Stimulated activated CD4-positive, alpha-beta T cell treated with anti-CD3 and anti-CD28 coated beads, TNF-alpha, amount 100 ng/mL, for 24 hours (primary cell): ENCODE data around the gene PRAMEF17.
A peak's percentile ranks its signal among the peaks of the same experiment; 100 is the strongest.
"Not testable (repeated sequence)": the region's sequence is repeated elsewhere in the genome, so short reads cannot be mapped to it uniquely, and the experiment has no call there.

Experiments used
- DNase-seq, 3 experiments: peaks; one replicate each; pipeline ENCODE4 v3.0.0-alpha.2; 2020; ENCODE audit warnings: low read depth in 3 of 3

The PRAMEF17 gene, protein sequence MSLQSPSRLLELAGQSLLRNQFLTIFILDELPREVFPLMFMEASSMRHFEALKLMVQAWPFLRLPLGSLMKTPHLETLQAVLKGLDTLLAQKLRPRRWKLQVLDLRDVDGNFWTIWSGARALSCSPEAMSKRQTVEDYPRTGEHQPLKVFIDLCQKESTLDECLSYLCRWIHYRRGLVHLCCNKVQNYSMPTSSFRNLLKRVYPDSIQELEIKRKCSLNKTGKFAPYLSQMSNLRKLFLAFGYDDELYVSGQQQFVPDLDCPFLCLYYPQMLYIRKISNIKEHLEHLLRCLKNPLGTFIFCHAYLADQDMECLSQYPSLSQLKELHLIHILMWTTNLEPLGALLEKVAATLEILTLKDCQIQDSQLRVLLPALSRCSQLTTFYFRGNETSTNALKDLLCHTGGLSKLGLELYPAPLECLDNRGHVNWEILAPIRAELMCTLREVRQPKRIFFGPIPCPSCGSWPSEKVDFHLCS

DNA sequence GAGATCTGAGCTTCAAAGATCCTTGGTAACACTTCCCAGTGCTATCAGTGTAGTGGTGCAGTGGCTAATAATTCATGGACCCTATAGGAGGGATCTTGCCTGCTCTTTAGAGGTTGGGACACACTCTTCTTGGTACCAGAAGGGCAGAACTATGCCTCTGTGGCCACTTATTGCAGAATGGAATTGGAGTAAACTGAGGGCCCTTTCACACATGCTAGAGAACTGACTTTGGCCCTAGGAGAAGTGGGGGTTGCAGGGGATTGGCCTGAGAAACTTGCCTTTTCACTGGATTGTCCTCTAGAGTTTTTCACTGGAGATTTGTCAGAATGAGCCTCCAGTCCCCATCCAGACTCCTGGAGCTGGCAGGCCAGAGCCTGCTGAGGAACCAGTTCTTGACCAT lies at the start of gene PRAMEF17:
TSS of gene PRAMEF17 (plus strand) at position 301 of the 400 bp plus-strand sequence. CDS start at position 327, 26 bp downstream.
- DNase-seq, result not testable (repeated sequence)

DNA sequence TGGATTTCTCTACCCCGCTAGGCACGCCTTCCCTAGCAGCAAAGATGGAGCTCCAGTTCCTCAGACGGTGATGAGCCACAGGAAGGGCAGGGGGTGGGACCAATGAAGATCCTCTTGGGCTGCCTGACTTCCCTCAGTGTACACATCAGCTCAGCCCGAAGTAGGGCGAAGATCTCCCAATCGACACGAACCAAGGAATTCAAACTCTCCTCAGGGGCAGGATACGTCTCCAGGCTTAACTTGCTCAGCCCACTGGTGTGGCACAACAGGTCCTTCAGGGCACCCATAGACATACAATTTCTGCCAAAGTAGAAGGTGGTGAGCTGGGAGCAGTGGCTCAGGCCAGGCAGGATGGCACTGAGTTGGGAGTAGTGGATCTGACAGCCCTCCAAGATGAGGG lies 46.9 kb upstream of the PRAMEF17 start:
- DNase-seq, result not testable (repeated sequence)

DNA sequence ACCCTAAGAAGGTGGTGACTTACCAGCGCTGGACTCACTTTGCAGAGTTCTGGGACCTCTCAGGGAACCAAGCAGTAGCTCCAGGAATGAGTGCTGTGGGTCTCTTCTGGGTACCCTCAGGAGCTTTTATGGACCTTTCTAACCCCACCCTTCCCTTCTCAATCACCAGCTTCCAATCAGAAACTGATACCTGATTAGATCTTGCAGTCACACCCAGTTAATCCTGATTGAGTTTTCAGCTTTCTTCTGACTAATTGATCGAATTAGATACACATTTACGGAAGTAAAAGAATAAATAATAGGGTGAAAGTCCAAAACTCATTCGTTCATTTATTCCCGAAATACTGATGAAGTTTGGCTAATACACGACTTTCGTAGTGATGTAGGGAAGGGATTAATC lies 42.4 kb upstream of the PRAMEF17 start, which contains the start of gene PRAMEF14:
TSS of gene PRAMEF14 (minus strand) at position 101 of the 400 bp plus-strand sequence. CDS start 1,820 bp downstream, outside the sequence.
- DNase-seq, result not testable (repeated sequence)

DNA sequence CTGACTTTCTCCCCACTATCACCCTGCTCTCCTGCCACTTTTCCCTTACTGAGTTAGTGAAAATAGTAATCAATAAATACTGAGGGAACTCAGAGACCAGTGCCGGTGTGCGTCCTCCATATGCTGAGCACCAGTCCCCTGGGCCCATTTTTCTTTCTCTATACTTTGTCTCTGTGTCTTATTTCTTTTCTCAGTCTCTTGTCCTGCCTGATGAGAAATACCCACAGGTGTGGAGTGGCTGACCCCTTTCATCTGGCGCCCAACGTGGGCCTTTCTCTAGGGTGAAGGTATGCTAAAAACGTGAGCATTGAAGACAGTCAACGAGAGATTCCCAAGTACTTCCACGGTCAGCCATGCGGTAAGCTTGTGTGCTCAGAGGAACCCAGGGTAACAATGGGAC lies 36.0 kb upstream of the PRAMEF17 start:
- DNase-seq, result not testable (repeated sequence)

DNA sequence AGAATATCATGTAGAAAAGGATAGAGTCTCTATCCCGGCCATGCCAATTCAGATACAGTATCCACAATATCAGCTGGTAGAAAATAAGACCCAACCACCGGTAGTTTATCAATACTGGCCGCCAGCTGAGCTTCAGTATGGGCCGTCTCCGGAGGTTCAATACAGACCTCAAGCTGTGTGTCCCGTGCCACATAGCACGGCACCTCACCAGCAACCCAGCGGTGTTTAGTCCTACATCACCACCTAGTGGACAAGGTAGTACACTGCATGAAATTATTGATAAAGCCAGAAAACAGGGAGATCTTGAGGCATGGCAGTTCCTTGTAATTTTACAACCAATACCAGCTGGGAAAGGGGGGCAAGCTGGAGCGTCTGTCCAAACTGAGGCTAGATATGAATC lies 35.0 kb upstream of the PRAMEF17 start:
- DNase-seq, result not testable (repeated sequence)

DNA sequence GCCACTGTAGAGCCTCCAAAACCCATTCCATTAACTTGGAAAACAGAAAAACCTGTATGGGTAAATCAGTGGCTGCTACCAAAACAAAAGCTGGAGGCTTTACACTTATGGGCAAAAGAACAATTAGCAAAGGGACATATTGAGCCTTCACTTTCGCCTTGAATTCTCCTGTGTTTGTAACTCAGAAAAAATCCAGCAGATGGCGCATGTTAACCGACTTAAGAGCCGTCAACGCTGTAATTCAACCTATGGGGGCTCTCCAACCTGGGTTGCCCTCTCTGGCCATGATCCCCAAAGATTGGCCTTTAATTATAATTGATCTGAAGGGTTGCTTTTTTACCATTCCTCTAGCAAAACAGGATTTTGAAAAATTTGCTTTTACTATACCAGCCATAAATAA lies 32.7 kb upstream of the PRAMEF17 start:
- peak in 2 of 3 experiments; percentile 1 to 6 for DNase-seq

DNA sequence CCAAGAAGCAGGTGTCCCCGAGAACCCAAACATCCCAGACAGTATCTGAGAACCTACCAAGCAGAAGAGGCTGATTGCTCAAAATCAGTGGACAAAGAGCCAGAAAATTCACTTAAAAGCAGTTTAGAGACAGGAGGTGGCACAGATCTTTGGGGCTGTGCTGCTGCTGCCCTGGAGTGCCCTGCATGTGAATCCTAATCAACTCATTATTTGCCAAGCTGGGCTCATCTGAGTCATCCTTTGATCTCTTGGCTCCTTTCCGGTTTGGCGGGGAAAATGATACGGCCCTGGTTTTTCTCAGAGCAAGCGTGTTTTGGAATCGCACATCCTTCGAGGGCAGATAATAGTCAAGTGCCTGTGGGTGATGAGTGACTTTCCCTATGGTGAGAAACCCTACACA lies 27.1 kb upstream of the PRAMEF17 start:
- not testable (repeated sequence) for DNase-seq

DNA sequence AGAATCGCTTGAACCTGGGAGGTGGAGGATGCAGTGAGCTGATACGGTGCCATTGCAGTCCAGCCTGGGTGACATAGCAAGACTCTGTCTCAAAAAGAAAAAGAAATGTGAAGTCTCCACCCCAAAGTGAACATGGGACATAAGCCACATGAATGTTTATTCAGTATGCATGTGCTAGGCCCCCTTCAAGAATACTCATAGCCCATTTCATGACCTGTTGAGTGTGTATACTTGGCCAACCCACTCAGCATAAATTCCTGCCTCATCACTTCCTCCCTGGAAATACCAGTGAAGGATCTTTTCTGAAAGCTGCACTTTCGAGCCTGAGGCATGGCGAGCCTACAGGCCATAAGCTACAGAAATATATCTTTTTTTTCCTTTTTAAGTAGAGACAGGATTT lies 24.5 kb upstream of the PRAMEF17 start:
- not testable (repeated sequence) for DNase-seq

DNA sequence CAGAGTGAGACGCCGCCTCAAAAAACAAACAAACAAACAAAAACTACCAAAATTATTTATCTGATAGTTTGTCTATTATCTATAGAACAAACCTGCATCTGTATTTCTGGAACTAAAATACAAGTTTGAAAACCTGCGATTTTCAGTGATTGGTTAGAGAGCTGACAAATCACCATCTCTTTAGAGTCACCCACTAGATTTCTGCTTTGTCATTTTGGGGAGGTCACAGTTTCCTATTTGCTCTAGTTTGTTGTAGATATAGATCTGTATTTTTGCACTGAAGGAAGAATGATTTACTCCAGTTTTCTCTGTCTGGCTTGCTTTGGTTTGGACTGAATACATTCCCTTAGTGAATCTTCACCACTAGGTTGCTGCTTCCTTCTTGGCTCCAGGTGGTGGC lies 22.9 kb upstream of the PRAMEF17 start:
- not testable (repeated sequence) for DNase-seq

DNA sequence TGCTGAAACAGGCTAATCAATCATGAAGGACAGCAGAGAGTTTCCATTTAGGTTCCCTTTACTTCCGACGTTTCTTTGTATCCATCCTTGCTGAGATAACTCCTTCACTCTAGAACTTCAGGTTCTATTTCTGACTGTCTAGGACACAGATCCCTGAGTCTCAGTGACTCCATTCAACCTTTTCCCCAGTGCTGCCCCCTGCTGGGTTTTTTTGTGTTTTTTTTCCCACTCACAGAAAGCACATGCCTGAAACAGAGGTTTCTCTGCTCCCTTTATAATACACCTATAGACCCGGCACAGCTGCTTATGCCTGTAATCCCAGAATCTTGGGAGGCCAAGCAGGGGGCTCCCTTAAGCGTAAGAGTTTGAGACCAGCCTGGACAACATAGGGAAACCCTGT lies 20.9 kb upstream of the PRAMEF17 start:
- peak in 1 of 3 experiments; percentile 17 for DNase-seq

DNA sequence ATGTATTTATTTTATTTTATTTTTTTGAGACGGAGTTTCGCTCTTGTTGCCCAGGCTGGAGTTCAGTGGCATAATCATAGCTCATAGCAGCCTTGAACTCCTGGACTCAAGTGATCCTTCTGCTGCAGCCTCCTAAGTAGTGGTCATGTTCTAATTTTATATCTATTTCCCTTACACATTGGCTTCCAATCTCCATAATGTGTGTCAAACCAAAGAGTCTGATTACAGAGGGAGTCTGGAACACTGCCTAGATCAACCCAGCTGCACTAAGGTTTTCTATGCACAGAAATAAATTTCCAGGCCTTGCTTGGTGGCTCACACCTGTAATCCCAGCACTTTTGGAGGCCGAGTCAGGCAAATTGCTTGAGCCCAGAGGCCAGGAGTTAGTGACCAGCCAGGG lies 10.4 kb upstream of the PRAMEF17 start:
- not testable (repeated sequence) for DNase-seq

DNA sequence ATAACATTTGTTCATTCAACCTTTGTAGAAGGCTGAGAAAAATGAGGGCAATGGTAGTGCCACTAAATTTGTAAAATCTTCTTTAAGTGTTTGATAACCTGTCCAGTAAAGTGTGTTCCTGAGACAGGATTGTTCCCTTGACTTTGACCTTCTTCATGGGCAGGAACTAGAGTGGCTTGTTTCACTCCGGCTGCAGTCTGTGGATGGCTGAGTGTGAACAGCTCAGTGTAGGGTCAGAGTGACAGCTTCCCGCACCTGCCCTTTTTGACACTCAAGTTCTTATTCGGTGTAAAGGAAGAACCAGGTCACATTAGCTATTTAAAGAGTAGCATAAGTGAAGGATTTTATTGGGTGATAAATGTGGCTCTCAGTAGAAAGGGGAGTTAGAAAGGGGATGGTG lies 9.1 kb upstream of the PRAMEF17 start:
- not testable (repeated sequence) for DNase-seq

DNA sequence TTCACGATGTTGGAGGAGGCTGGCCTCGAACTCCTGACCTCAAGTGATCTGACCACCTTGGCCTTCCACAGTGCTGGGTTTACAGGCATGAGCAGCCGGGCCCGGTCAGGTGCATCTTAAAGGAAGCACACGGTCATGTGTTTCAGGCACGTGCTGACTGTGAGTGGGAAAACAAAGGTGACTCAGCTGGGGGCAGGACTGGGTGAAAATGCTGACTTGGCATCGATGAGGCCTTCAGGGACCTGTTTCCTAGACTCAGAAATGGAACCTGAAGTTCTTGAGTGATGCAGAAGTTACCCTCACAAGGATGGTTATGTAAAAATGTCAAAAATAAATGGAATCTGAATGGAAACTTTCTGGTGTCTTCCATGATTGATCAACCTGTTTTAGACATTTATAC lies 3.6 kb downstream of the PRAMEF17 start:
- not testable (repeated sequence) for DNase-seq

DNA sequence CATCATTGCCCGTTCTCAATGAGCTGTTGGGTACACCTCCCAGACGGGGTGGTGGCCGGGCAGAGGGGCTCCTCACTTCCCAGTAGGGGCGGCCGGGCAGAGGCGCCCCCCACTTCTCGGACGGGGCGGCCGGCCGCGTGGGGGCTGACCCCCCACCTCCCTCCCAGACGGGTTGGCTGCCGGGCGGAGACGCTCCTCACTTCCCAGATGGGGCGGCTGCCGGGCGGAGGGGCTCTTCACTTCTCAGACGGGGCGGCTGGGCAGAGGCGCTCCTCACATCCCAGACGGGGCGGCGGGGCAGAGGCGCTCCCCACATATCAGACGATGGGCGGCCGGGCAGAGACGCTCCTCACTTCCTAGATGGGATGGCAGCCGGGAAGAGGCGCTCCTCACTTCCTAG lies 5.3 kb downstream of the PRAMEF17 start:
- DNase-seq, result not testable (repeated sequence)

DNA sequence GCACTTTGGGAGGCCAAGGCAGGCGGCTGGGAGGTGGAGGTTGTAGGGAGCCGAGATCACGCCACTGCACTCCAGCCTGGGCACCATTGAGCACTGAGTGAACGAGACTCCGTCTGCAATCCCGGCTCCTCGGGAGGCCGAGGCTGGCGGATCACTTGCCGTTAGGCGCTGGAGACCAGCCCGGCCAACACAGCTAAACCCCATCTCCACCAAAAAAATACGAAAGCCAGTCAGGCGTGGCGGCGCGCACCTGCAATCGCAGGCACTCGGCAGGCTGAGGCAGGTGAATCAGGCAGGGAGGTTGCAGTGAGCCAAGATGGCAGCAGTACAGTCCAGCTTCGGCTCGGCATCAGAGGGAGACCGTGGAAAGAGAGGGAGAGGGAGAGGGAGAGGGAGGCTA lies 5.9 kb downstream of the PRAMEF17 start:
- not testable (repeated sequence) for DNase-seq

DNA sequence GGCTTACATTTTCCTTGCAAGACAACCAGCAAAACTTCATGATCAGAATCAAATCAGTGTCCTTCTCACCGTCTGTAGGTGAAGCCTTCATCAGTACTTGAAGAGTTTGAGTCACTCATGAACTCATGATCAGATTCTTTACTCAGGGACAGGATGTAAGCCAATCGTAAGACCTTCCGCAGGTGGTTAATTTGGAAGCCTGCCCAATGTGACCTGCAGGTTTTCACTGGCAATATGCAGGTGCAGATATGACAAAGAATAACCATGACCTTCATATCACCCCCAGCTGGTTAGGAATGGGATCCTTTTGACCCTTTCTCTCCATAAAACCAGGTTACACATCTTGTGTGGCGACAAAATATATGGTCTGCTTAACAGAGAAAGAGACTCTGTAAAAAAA lies 18.4 kb downstream of the PRAMEF17 start:
- no peak for DNase-seq

DNA sequence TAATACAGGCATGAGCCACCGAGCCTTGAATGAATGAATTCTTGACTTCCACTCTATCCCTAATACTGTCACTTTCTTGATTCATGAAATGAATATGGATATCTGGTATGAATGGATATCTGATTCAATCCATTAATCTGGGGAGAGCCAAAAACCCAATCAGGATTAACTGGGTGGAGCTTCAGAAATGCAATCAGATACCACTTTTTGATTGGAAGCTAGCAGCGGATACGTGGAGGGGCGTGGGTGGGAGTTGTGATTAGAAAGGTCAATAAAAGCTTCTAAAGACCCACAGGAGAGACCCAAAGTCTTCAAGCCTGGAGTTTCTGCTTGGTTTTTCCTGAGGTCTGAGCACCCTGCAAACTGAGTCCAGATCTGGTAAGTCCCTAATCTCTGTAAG lies 20.7 kb downstream of the PRAMEF17 start, which contains the start of gene PRAMEF20:
TSS of gene PRAMEF20 (plus strand) at position 301 of the 400 bp plus-strand sequence. CDS start 5,905 bp downstream, outside the sequence.
- not testable (repeated sequence) for DNase-seq

DNA sequence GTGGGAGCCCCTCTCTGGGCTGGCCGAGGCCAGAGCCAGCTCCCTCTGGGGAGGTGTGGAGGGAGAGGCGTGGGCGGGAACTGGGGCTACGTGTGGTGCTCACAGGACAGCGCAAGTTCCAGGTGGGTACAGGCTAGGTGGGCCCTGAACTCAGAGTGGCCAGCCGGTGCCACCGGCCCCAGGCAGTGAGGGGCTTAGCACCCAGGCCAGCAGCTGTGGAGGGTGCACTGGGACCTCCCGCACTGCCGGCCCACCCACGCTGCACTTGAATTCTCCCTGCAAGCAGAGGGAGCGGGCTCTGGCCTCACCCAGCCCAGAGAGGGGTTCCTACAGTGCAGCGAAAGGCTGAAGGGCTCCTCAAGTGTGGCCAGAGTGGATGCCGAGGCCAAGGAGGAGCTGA lies 41.1 kb downstream of the PRAMEF17 start:
- DNase-seq, result no peak

DNA sequence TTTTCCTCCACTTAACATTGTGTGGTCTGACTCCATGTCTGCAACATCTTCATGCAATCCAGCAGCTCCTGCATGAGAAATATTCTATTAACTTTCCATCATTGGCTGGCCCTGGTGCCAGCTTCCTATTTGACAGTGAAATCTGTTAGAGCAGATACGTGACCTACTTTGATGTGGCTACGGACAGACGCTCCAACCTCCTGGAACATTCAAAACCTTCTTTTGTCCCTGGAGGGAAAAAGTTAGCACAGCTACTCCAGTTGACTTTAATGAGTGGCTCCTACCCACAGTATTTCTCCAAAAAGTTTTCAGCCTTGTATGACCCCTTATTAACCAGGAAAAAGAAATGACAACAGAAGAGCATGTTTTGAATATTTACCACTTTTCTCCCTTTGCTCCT lies 42.8 kb downstream of the PRAMEF17 start:
- DNase-seq, result no peak

DNA sequence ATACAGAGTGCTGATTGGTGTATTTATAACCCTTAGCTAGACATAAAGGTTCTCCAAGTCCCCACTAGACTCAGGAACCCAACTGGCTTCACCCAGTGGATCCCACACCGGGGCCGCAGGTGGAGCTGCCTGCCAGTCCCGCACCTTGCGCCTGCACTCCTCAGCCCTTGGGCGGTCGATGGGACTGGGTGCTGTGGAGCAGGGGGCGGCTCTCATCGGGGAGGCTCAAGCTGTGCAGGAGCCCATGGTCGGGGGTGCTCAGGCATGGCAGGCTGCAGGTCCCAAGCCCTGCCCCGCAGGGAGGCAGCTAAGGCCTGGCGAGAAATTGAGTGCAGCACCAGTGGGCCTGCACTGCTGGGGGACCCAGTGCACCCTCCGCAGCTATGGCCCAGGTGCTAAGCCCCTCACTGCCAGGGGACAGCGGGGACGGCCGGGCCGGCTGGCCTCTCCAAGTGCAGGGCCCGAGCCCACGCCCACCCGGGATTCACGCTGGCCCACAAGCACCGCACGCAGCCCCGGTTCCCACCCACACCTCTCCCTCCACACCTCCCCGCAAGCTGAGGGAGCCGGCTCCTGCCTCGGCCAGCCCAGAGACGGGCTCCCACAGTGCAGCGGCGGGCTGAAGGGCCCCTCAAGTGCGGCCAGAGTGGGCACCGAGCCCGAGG lies 44.4 kb downstream of the PRAMEF17 start:
- not testable (repeated sequence) for DNase-seq

DNA sequence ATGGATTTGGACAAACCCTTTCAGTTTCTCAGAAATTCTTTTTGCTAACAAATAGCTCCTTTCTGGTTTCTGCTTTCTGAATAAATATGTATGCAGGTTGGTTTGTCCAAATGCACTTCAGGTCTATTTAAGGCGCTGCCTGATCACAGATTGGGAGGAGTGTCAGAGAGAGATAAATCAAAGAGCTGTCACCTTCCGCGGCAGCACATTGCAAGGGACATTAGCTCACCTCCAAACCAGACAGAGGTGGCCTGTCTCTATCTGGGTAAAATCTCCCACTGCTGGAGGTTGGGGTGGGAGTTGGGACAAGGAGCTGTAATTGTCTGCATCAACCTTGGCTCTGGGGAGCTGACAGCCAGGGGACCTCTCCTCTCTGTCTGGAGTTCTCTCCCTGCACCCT lies 46.0 kb downstream of the PRAMEF17 start:
- no peak for DNase-seq

DNA sequence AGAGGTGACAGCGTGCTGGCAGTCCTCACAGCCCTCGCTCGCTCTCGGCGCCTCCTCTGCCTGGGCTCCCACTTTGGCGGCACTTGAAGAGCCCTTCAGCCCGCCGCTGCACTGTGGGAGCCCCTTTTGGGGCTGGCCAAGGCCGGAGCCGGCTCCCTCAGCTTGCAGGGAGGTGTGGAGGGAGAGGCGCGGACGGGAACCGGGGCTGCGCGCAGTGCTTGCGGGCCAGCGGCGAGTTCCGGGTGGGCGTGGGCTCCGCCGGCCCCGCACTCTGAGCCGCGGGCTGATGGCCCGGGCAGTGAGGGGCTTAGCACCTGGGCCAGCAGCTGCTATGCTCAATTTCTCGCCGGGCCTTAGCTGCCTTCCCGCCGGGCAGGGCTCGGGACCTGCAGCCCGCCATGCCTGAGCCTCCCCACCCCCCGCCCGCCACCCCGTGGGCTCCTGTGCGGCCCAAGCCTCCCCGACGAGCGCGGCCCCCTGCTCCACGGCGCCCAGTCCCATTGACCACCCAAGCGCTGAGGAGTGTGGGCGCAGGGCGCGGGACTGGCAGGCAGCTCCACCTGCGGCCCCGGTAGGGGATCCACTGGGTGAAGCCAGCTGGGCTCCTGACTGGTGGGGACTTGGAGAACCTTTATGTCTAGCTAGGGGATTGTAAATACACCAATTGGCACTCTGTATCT lies 49.8 kb downstream of the PRAMEF17 start:
- not testable (repeated sequence) for DNase-seq
